CD14-positive monocyte (primary cell): ENCODE measurements around the gene CATSPERE. TPM values are rescaled to one million over a fixed set of nuclear protein-coding genes. Genes with fewer than 3 reads are reported as not detected.
A peak's percentile ranks its signal among the peaks of the same experiment; 100 is the strongest.

Experiments used
- DNase-seq, 3 donors: peaks; one replicate each; pipeline ENCODE4 v3.0.0-alpha.2; 2011 to 2022
- H2AFZ ChIP-seq: 2 replicates; pipeline ENCODE4 v1.6.0; 2012; ENCODE audit warnings: mild to moderate bottlenecking, low read depth, low read length, inconsistent platforms; ENCODE audit not compliant: insufficient read depth, poor library complexity, severe bottlenecking
- H3K27ac ChIP-seq, 2 donors: 1 replicate in 1 of 2; 2 replicates in 1 of 2; pipeline ENCODE4 v1.5.1; 2012 to 2013; ENCODE audit warnings: low read length in 2 of 2, control low read depth in 1 of 2, inconsistent platforms in 1 of 2, low read depth in 1 of 2, mild to moderate bottlenecking in 1 of 2
- H3K27me3 ChIP-seq, 2 donors: one replicate each; pipeline versions ENCODE4 v1.6.0 to v1.6.1; 2011 to 2013; ENCODE audit warnings: low read length in 2 of 2; ENCODE audit not compliant: control insufficient read depth in 2 of 2, insufficient read depth in 2 of 2
- H3K36me3 ChIP-seq, 2 donors: replicated peaks in 1 of 2; 1 replicate in 1 of 2; 2 replicates in 1 of 2; pipeline versions ENCODE4 v1.5.1 to v1.6.1; 2012 to 2013; ENCODE audit warnings: low read length in 2 of 2, control low read depth in 1 of 2, inconsistent platforms in 1 of 2, mild to moderate bottlenecking in 1 of 2; ENCODE audit not compliant: insufficient read depth in 2 of 2, control insufficient read depth in 1 of 2
- H3K4me1 ChIP-seq, 2 donors: 1 replicate in 1 of 2; 2 replicates in 1 of 2; pipeline versions ENCODE4 v1.5.1 to v1.6.1; 2012 to 2013; ENCODE audit warnings: low read length in 2 of 2, control low read depth in 1 of 2, inconsistent platforms in 1 of 2, mild to moderate bottlenecking in 1 of 2, moderate library complexity in 1 of 2; ENCODE audit not compliant: insufficient read depth in 2 of 2, control insufficient read depth in 1 of 2
- H3K4me2 ChIP-seq: replicated peaks from 2 replicates; pipeline ENCODE3; 2012; ENCODE audit warnings: low read length, moderate library complexity, mild to moderate bottlenecking; ENCODE audit not compliant: poor library complexity, severe bottlenecking; ENCODE audit errors: extremely low read depth
- H3K4me3 ChIP-seq, 3 experiments: fragments of 200-600 bp in 1 of 3; sonication (generic) in 1 of 3; replicated peaks in 1 of 3; 1 replicate in 2 of 3; 2 replicates in 1 of 3; pipeline ENCODE4 v1.5.1; 2011 to 2013; ENCODE audit warnings: low read length in 3 of 3, mild to moderate bottlenecking in 3 of 3, control low read depth in 2 of 3, low read depth in 2 of 3, inconsistent platforms in 1 of 3, moderate library complexity in 1 of 3
- H3K79me2 ChIP-seq: 2 replicates; pipeline ENCODE4 v1.6.0; 2012; ENCODE audit warnings: mild to moderate bottlenecking, control low read depth, inconsistent platforms, low read length, moderate library complexity; ENCODE audit not compliant: insufficient read depth
- H3K9ac ChIP-seq: 2 replicates; pipeline ENCODE4 v1.6.0; 2017; ENCODE audit warnings: low read length, mild to moderate bottlenecking; ENCODE audit not compliant: insufficient read depth, poor library complexity, severe bottlenecking
- H3K9me3 ChIP-seq, 2 donors: replicated peaks in 1 of 2; 1 replicate in 1 of 2; 2 replicates in 1 of 2; pipeline versions ENCODE4 v1.5.1 to v1.6.1; 2012 to 2013; ENCODE audit warnings: low read length in 2 of 2, control low read depth in 1 of 2; ENCODE audit not compliant: control insufficient read depth in 1 of 2, insufficient read depth in 1 of 2
- H4K20me1 ChIP-seq: 2 replicates; pipeline ENCODE4 v1.6.0; 2012; ENCODE audit warnings: mild to moderate bottlenecking, low read length, control low read depth, moderate library complexity; ENCODE audit not compliant: insufficient read depth
- H3K27ac Mint-ChIP-seq, 7 donors: one replicate each; pipeline ENCODE4 v1.8.0; 2020; ENCODE audit warnings: mild to moderate bottlenecking in 7 of 7, mixed read lengths in 7 of 7, moderate library complexity in 6 of 7, inconsistent platforms in 2 of 7
- H3K27me3 Mint-ChIP-seq, 3 donors: one replicate each; pipeline ENCODE4 v1.8.0; 2021 to 2022; ENCODE audit warnings: low read depth in 3 of 3, mild to moderate bottlenecking in 3 of 3, mixed read lengths in 3 of 3, moderate library complexity in 3 of 3, inconsistent platforms in 1 of 3
- H3K36me3 Mint-ChIP-seq, 2 donors: one replicate each; pipeline ENCODE4 v1.8.0; 2020; ENCODE audit warnings: mixed read lengths in 2 of 2, inconsistent platforms in 1 of 2, mild to moderate bottlenecking in 1 of 2
- H3K4me1 Mint-ChIP-seq: one replicate; pipeline ENCODE4 v1.8.0; 2020; ENCODE audit warnings: mild to moderate bottlenecking, mixed read lengths
- H3K4me3 Mint-ChIP-seq, 2 donors: one replicate each; pipeline ENCODE4 v1.8.0; 2020; ENCODE audit warnings: mild to moderate bottlenecking in 2 of 2, mixed read lengths in 2 of 2, moderate library complexity in 1 of 2
- H3K9me3 Mint-ChIP-seq, 7 donors: one replicate each; pipeline ENCODE4 v1.8.0; 2020 to 2022; ENCODE audit warnings: mixed read lengths in 7 of 7, mild to moderate bottlenecking in 6 of 7, moderate library complexity in 6 of 7, inconsistent platforms in 2 of 7
- CTCF ChIP-seq: fragments of 200-600 bp; IDR thresholded peaks from one replicate; pipeline ENCODE4 v1.8.0; 2022; ENCODE audit warnings: antibody characterized with exemption, mild to moderate bottlenecking
- WGBS: methylation state at CpG from one replicate; pipeline ENCODE4 v1.1.5; 2013; ENCODE audit warnings: missing lambda C conversion rate; ENCODE audit not compliant: insufficient coverage; 5-methylcytosine and 5-hydroxymethylcytosine counted together
- intact Hi-C, 2 donors: fragments of 100-400 bp; cut with micrococcal nuclease; formaldehyde crosslinking; loops; one replicate each; pipeline versions ENCODE4 v1.15.0 to v1.15.1; 2023
- polyA plus RNA-seq, 3 donors: library from polyadenylated mRNA; depleted of rRNA in 1 of 3; unstranded in 2 of 3; stranded (reverse) in 1 of 3; fragments of 300-500 nt in 2 of 3; fragments of >200 nt in 1 of 3; fragmentation: Illumina TruSeq in 2 of 3; gene quantifications; 1 replicate in 2 of 3; 2 replicates in 1 of 3; pipeline ENCODE4 v1.2.3, GENCODE V29; 2012 to 2021

CATSPERE gene
- polyA plus RNA-seq, 3 donors: 0.63 TPM; not detected in 2

- Histone ChIP-seq H2AFZ (no peak overlapping the region), H3K9ac (no peak overlapping the region), H4K20me1 (peaks cover 65% of the 10 kb centered on the region), H3K79me2 (peaks cover 77% of the 10 kb centered on the region), H3K4me2 (no peak overlapping the region), H3K4me3 (no peak overlapping the region), H3K4me1 (peaks cover 8 to 9% of the 10 kb centered on the region in 2 donors), H3K9me3 (no peaks in the 10 kb centered on the region), H3K27me3 (no peaks in the 10 kb centered on the region), H3K36me3 (peaks cover 49 to 52% of the 10 kb centered on the region in 2 donors), H3K27ac (no peak overlapping the region)
- Mint-ChIP-seq H3K27ac (no peak overlapping the region), H3K36me3 (peaks cover 34 to 57% of the 10 kb centered on the region in 2 donors), H3K4me1 (peaks cover 12% of the 10 kb centered on the region), H3K27me3 (no peaks in the 10 kb centered on the region), H3K9me3 (no peaks in the 10 kb centered on the region), H3K4me3 (no peak overlapping the region)
- DNase-seq: no peak
- TF ChIP-seq CTCF: no peak
- intact Hi-C loops: no loop called here
Measured at GRCh38 chr1:244437086-244437468, 24.0 kb upstream of the CATSPERE start.

GRCh38 chr1:244439391-244440032 is 21.6 kb upstream of the CATSPERE start:
- H3K9me3 Mint-ChIP-seq: no peaks in the 10 kb centered on the region
- H3K36me3 Mint-ChIP-seq: peaks cover 29 to 46% of the 10 kb centered on the region in 2 donors
- Histone ChIP-seq H3K27me3 (no peaks in the 10 kb centered on the region), H3K9ac (no peak overlapping the region), H3K79me2 (peaks cover 93% of the 10 kb centered on the region), H3K9me3 (no peaks in the 10 kb centered on the region), H3K4me1 (peaks cover 8 to 9% of the 10 kb centered on the region in 2 donors), H3K4me3 (no peak overlapping the region), H2AFZ (no peak overlapping the region), H4K20me1 (peaks cover 81% of the 10 kb centered on the region), H3K4me2 (no peak overlapping the region), H3K36me3 (peaks cover 31 to 47% of the 10 kb centered on the region in 2 donors), H3K27ac (peak overlapping the region; percentile 32 to 60)
- intact Hi-C loops: no loop called here
- WGBS: 75% methylated on average over 4 of the region's 8 CpGs
- H3K4me3 Mint-ChIP-seq: no peak overlapping the region
- TF ChIP-seq CTCF: no peak
- H3K4me1 Mint-ChIP-seq: peaks cover 14% of the 10 kb centered on the region
- no peaks in the 10 kb centered on the region for H3K27me3 Mint-ChIP-seq
- peak overlapping the region; percentile 17 to 87 (median 72) for H3K27ac Mint-ChIP-seq
- DNase-seq: no peak
